Nephron (organoid): ENCODE results near the gene NPHS1.
"Not testable (repeated sequence)": the region's sequence is repeated elsewhere in the genome, so short reads cannot be mapped to it uniquely, and the experiment has no call there.

Experiments used
- H3K27ac Mint-ChIP-seq, 3 experiments: 2 replicates each; pipeline ENCODE4 v1.8.0; 2020; ENCODE audit warnings: mixed read lengths in 3 of 3, mild to moderate bottlenecking in 2 of 3, moderate library complexity in 1 of 3
- H3K27me3 Mint-ChIP-seq: 2 replicates; pipeline ENCODE4 v1.8.0; 2021; ENCODE audit warnings: low read depth, mild to moderate bottlenecking, moderate library complexity, mixed read lengths
- H3K36me3 Mint-ChIP-seq: 2 replicates; pipeline ENCODE4 v1.8.0; 2020; ENCODE audit warnings: low read depth, mixed read lengths
- H3K4me1 Mint-ChIP-seq: 2 replicates; pipeline ENCODE4 v1.8.0; 2020; ENCODE audit warnings: mixed read lengths
- H3K4me3 Mint-ChIP-seq, 3 experiments: 2 replicates each; pipeline ENCODE4 v1.8.0; 2020; ENCODE audit warnings: mild to moderate bottlenecking in 3 of 3, mixed read lengths in 3 of 3, moderate library complexity in 2 of 3
- H3K9me3 Mint-ChIP-seq: 2 replicates; pipeline ENCODE4 v1.8.0; 2020; ENCODE audit warnings: mixed read lengths
- TF ChIP-seq, protein P1 (sequence below), 3 experiments: fragments of 200-600 bp; sonication (generic); IDR thresholded peaks; one replicate each; pipeline ENCODE4 v1.5.0; 2021; ENCODE audit warnings: antibody characterized with exemption in 3 of 3; ENCODE audit not compliant: unreplicated experiment in 3 of 3

The NPHS1 gene

DNA sequence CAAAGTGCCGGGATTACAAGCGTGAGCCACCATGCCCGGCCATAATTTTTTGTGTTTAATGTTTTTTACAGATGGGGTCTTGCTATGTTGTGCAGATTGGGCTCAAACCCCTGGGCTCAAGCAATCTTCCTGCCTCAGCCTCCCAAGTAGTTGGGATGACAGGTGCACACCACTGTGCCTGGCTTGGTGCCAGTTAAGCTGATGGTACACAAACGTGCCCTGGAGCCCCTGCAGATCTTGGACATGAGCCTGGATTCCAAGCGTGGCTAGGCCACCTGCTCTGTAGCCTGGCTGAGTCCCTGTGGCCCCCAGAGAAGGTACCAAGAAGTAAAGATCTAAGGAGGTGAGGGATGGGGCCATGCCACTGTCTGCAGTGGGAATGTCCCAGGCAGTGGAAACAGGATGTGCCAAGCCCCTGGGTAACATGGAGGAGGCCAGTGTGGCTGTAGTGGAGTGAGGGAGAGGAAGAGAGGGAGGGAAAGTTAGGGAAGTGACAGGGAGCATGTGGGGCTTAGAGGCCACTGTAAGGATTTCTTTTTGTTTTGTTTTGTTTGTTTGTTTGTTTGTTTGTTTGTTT, 46.7 kb downstream of the NPHS1 start:
- TF ChIP-seq, protein P1, sequence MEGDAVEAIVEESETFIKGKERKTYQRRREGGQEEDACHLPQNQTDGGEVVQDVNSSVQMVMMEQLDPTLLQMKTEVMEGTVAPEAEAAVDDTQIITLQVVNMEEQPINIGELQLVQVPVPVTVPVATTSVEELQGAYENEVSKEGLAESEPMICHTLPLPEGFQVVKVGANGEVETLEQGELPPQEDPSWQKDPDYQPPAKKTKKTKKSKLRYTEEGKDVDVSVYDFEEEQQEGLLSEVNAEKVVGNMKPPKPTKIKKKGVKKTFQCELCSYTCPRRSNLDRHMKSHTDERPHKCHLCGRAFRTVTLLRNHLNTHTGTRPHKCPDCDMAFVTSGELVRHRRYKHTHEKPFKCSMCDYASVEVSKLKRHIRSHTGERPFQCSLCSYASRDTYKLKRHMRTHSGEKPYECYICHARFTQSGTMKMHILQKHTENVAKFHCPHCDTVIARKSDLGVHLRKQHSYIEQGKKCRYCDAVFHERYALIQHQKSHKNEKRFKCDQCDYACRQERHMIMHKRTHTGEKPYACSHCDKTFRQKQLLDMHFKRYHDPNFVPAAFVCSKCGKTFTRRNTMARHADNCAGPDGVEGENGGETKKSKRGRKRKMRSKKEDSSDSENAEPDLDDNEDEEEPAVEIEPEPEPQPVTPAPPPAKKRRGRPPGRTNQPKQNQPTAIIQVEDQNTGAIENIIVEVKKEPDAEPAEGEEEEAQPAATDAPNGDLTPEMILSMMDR (IDR thresholded peaks at IDR 0.05; ENCODE audit: unreplicated experiment in 3 of 3) = no peak
- peaks cover 43% of the 10 kb centered on the region for H3K27me3 Mint-ChIP-seq
- H3K36me3 Mint-ChIP-seq = peaks cover 4% of the 10 kb centered on the region
- H3K4me1 Mint-ChIP-seq = no peaks in the 10 kb centered on the region
- peaks cover 4% of the 10 kb centered on the region for H3K9me3 Mint-ChIP-seq
- no peak overlapping the region for H3K4me3 Mint-ChIP-seq
- no peak overlapping the region for H3K27ac Mint-ChIP-seq

- H3K27ac Mint-ChIP-seq = no peak overlapping the region
- TF ChIP-seq, protein P1 (IDR thresholded peaks at IDR 0.05; ENCODE audit: unreplicated experiment in 3 of 3) = no peak
- peaks cover 4% of the 10 kb centered on the region for H3K9me3 Mint-ChIP-seq
- H3K27me3 Mint-ChIP-seq = peaks cover 52% of the 10 kb centered on the region
- H3K4me3 Mint-ChIP-seq = no peak overlapping the region
- H3K36me3 Mint-ChIP-seq = peaks cover 4% of the 10 kb centered on the region
- no peaks in the 10 kb centered on the region for H3K4me1 Mint-ChIP-seq
Measured at GRCh38 chr19:35801828-35802227, 50.5 kb downstream of the NPHS1 start.

- peaks cover 4% of the 10 kb centered on the region for H3K9me3 Mint-ChIP-seq
- peaks cover 4% of the 10 kb centered on the region for H3K36me3 Mint-ChIP-seq
- peak overlapping the region; percentile 20 to 52 (median 40) for H3K4me3 Mint-ChIP-seq
- H3K27me3 Mint-ChIP-seq = peaks cover 59% of the 10 kb centered on the region
- no peak overlapping the region for H3K27ac Mint-ChIP-seq
- TF ChIP-seq, protein P1 (IDR thresholded peaks at IDR 0.05; ENCODE audit: unreplicated experiment in 3 of 3) = no peak
- H3K4me1 Mint-ChIP-seq = no peaks in the 10 kb centered on the region
Measured at GRCh38 chr19:35797663-35798062, 54.6 kb downstream of the NPHS1 start.

GRCh38 chr19:35796645-35797542, 55.4 kb downstream of the NPHS1 start:
- H3K27ac Mint-ChIP-seq = no peak overlapping the region
- peaks cover 3% of the 10 kb centered on the region for H3K9me3 Mint-ChIP-seq
- H3K4me3 Mint-ChIP-seq = peak overlapping the region; percentile 20 to 52 (median 40)
- peaks cover 4% of the 10 kb centered on the region for H3K36me3 Mint-ChIP-seq
- TF ChIP-seq, protein P1 (IDR thresholded peaks at IDR 0.05; ENCODE audit: unreplicated experiment in 3 of 3) = no peak
- peaks cover 59% of the 10 kb centered on the region for H3K27me3 Mint-ChIP-seq
- H3K4me1 Mint-ChIP-seq = no peaks in the 10 kb centered on the region

DNA sequence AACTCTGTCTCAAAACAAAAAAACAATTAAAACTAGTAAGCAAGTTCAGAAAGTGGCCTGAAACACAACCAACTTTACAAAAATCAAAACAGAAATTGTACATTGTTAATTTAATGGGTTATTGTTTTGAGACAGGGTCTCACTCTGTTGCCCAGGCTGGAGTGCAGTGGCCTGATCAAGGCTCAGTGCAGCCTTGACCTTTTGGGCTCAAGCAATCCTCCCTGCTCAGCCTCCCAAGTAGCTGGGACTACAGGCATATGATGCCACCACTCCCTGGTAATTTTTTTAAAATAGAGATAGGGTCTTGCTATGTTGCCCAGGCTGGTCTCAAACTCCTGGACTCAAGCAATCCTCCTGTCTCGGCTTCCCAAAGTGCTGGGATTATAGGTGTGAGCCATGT, 56.7 kb downstream of the NPHS1 start:
- not testable (repeated sequence) for H3K36me3 Mint-ChIP-seq, H3K27ac Mint-ChIP-seq, H3K9me3 Mint-ChIP-seq, H3K4me3 Mint-ChIP-seq, H3K4me1 Mint-ChIP-seq
- H3K27me3 Mint-ChIP-seq = peaks cover 59% of the 10 kb centered on the region

GRCh38 chr19:35793381-35794165, 58.7 kb downstream of the NPHS1 start:
- Mint-ChIP-seq H3K4me3 (no peak overlapping the region), H3K4me1 (no peaks in the 10 kb centered on the region), H3K27ac (no peak overlapping the region), H3K27me3 (peaks cover 42% of the 10 kb centered on the region), H3K9me3 (no peaks in the 10 kb centered on the region), H3K36me3 (no peaks in the 10 kb centered on the region)
- TF ChIP-seq, protein P1 (IDR thresholded peaks at IDR 0.05; ENCODE audit: unreplicated experiment in 3 of 3) = no peak
